ENCODE data around the gene BTBD16. TPM values are rescaled to one million over a fixed set of nuclear protein-coding genes. Genes with fewer than 3 reads are reported as not detected.

Gene BTBD16
- total RNA-seq, 1 experiment from 2014 or later: 0.82 TPM

- DNase-seq (ENCODE audit: low read depth, low spot score): no peak
- in situ Hi-C loops (cut with HindIII; ENCODE audit: low pct_unique_long_range_greater_than_20kb, low sequenced_read_pairs) (no loop called here), intact Hi-C loops (cut with micrococcal nuclease; ENCODE audit: unreplicated experiment) (no loop called here)
- H3K4me3 ChIP-seq (ENCODE audit: low read depth in 2 of 2, low read length in 2 of 2): no peak overlapping the region
- H3K27me3 ChIP-seq (ENCODE audit: control insufficient read depth, insufficient read depth, low read length): no peaks in the 10 kb centered on the region
- ChIA-PET POLR2A (no interaction called here), CTCF (no interaction called here)
- H3K27ac ChIP-seq (ENCODE audit: low read length): no peak overlapping the region
- no peak for TF ChIP-seq SIN3A (IDR thresholded peaks at IDR 0.05; ENCODE audit: borderline replicate concordance, insufficient read depth, low read depth, low read length)
- H3K9me3 ChIP-seq (ENCODE audit: control insufficient read depth, insufficient read depth, low read depth, low read length): no peaks in the 10 kb centered on the region
- no TSS peak for BruUV-seq (replicated peaks)
- no peaks in the 10 kb centered on the region for H3K36me3 ChIP-seq (ENCODE audit: control insufficient read depth, insufficient read depth, low read length)
- no peak for ATAC-seq
- H3K4me1 ChIP-seq (ENCODE audit: control insufficient read depth, insufficient read depth, low read length): no peaks in the 10 kb centered on the region
Observed at GRCh38 chr10:122362621-122363020, 91.5 kb downstream of the BTBD16 start.

- H3K27me3 ChIP-seq (ENCODE audit: control insufficient read depth, insufficient read depth, low read length): no peaks in the 10 kb centered on the region
- TF ChIP-seq POLR2AphosphoS5 (IDR thresholded peaks at IDR 0.05; ENCODE audit: low read depth, low read length) (no peak), REST (IDR thresholded peaks at IDR 0.05; ENCODE audit: insufficient read depth in 1 of 2, low read depth in 2 of 2, low read length in 1 of 2) (no peak), CTCF (IDR thresholded peaks at IDR 0.05) (no peak), TCF7L2 (IDR thresholded peaks at IDR 0.05; ENCODE audit: low read depth, low read length) (no peak), SIN3A (IDR thresholded peaks at IDR 0.05; ENCODE audit: borderline replicate concordance, insufficient read depth, low read depth, low read length) (no peak)
Observed at GRCh38 chr10:122363311-122363710, 92.2 kb downstream of the BTBD16 start.

GRCh38 chr10:122363722-122364463, 92.8 kb downstream of the BTBD16 start:
- Histone ChIP-seq H3K27ac (ENCODE audit: low read length) (no peak overlapping the region), H3K4me1 (ENCODE audit: control insufficient read depth, insufficient read depth, low read length) (no peaks in the 10 kb centered on the region), H3K36me3 (ENCODE audit: control insufficient read depth, insufficient read depth, low read length) (no peaks in the 10 kb centered on the region), H3K4me3 (ENCODE audit: low read depth in 2 of 2, low read length in 2 of 2) (no peak overlapping the region), H3K9me3 (ENCODE audit: control insufficient read depth, insufficient read depth, low read depth, low read length) (no peaks in the 10 kb centered on the region), H3K27me3 (ENCODE audit: control insufficient read depth, insufficient read depth, low read length) (no peaks in the 10 kb centered on the region)
- ChIA-PET POLR2A (no interaction called here), CTCF (interaction anchor here (0.6 kb wide), 1 partner anchor 19 kb away, joined by 4 read pairs; no protein-coding TSS in a partner anchor)
- TF ChIP-seq POLR2AphosphoS5 (IDR thresholded peaks at IDR 0.05; ENCODE audit: low read depth, low read length) (no peak), TCF7L2 (IDR thresholded peaks at IDR 0.05; ENCODE audit: low read depth, low read length) (no peak), SIN3A (IDR thresholded peaks at IDR 0.05; ENCODE audit: borderline replicate concordance, insufficient read depth, low read depth, low read length) (no peak), REST (IDR thresholded peaks at IDR 0.05; ENCODE audit: insufficient read depth in 1 of 2, low read depth in 2 of 2, low read length in 1 of 2) (no peak), CTCF (IDR thresholded peaks at IDR 0.05) (no peak)
- no TSS peak for BruUV-seq (replicated peaks)
- intact Hi-C loops (cut with micrococcal nuclease; ENCODE audit: unreplicated experiment): no loop called here
- DNase-seq (ENCODE audit: low read depth, low spot score): no peak
- in situ Hi-C loops (cut with HindIII; ENCODE audit: low pct_unique_long_range_greater_than_20kb, low sequenced_read_pairs): no loop called here
- no peak for ATAC-seq

More at GRCh38 chr10:122363311-122363710, 92.2 kb downstream of the BTBD16 start:
- H3K4me3 ChIP-seq (ENCODE audit: low read depth in 2 of 2, low read length in 2 of 2): no peak overlapping the region
- CTCF ChIA-PET: no interaction called here
- intact Hi-C loops (cut with micrococcal nuclease; ENCODE audit: unreplicated experiment) (no loop called here), in situ Hi-C loops (cut with HindIII; ENCODE audit: low pct_unique_long_range_greater_than_20kb, low sequenced_read_pairs) (no loop called here)
- H3K36me3 ChIP-seq (ENCODE audit: control insufficient read depth, insufficient read depth, low read length): no peaks in the 10 kb centered on the region
- H3K27ac ChIP-seq (ENCODE audit: low read length): no peak overlapping the region
- POLR2A ChIA-PET: no interaction called here
- ATAC-seq (no peak; the same call in 1 of the 2 replicates), DNase-seq (ENCODE audit: low read depth, low spot score) (no peak)
- BruUV-seq (replicated peaks): no TSS peak
- H3K9me3 ChIP-seq (ENCODE audit: control insufficient read depth, insufficient read depth, low read depth, low read length): no peaks in the 10 kb centered on the region
- H3K4me1 ChIP-seq (ENCODE audit: control insufficient read depth, insufficient read depth, low read length): no peaks in the 10 kb centered on the region

Data from Panc1 (cell line).